Measurements from ENCODE around the gene PDIA6. TPM values are rescaled to one million over a fixed set of nuclear protein-coding genes. Genes with fewer than 3 reads are reported as not detected.
"Not testable (repeated sequence)": the region's sequence is repeated elsewhere in the genome, so short reads cannot be mapped to it uniquely, and the experiment has no call there.

The PDIA6 gene
- total RNA-seq, 4 donors from 2014 or later: 81.6 to 131 (median 107) TPM

- Histone ChIP-seq H3K27me3 (peaks cover 0 to 74% (median 0%) of the 10 kb centered on the region in 4 donors), H3K4me3 (no peak overlapping the region), H3K9me3 (no peaks in the 10 kb centered on the region), H3K4me1 (no peaks in the 10 kb centered on the region), H3K27ac (no peak overlapping the region), H3K36me3 (no peaks in the 10 kb centered on the region)
- WGBS, 2 donors: 74% methylated on average over 4 of the region's 4 CpGs; no CpG with 5 or more reads in 1 of the 2 donors
- TF ChIP-seq CTCF (IDR thresholded peaks at IDR 0.05) (no peak), POLR2A (IDR thresholded peaks at IDR 0.05) (no peak)
- intact Hi-C loops (cut with DNase I): no loop called here
- no peak for DNase-seq
These were observed 11.6 kb upstream of the PDIA6 start for GRCh38 chr2:10824191-10824590.

DNA sequence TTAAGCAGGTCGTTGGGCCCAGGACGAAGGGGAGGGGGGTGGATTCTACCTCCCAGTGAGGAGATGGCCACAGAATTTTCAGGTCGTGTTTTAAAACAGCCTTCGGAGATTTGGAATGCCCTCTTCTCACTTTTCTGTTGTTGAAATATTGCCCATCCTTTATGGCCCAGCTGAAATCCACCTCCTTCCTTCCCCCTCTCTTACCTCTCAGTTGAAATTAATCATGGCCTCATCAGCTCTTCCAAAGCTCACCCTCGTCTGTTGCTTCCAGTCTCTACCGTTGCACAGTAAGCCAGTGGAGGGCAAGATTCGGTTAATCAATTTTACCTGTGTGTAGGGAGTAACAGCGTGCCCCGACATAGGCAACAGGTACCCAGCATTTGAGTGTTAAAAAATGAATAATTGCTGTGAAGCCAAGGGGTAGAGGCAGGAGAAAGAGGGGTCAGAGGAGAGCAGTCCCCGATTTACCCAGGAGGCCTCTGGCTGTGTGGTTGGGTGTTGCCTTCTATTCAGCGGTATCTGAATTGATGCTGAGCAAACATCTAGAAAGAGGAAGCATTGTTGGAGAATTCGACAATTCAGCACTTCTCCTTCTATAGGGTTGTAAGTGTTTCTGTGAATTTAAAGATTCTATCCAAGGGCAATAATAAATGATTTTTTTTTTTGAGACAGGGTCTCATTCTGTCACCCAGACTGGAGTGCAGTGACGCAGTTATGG, 8.6 kb upstream of the PDIA6 start:
- no peaks in the 10 kb centered on the region for H3K4me1 ChIP-seq
- TF ChIP-seq POLR2A (IDR thresholded peaks at IDR 0.05) (no peak), CTCF (IDR thresholded peaks at IDR 0.05) (no peak)
- 58 to 65% methylated on average over 12 to 13 of the region's 13 CpGs for WGBS, 2 donors
- no peaks in the 10 kb centered on the region for H3K9me3 ChIP-seq
- no peak for DNase-seq
- no peaks in the 10 kb centered on the region for H3K36me3 ChIP-seq
- no peak overlapping the region for H3K4me3 ChIP-seq
- intact Hi-C loops (cut with DNase I): no loop called here
- peaks cover 0 to 56% (median 0%) of the 10 kb centered on the region in 4 donors for H3K27me3 ChIP-seq
- no peak overlapping the region for H3K27ac ChIP-seq

DNA sequence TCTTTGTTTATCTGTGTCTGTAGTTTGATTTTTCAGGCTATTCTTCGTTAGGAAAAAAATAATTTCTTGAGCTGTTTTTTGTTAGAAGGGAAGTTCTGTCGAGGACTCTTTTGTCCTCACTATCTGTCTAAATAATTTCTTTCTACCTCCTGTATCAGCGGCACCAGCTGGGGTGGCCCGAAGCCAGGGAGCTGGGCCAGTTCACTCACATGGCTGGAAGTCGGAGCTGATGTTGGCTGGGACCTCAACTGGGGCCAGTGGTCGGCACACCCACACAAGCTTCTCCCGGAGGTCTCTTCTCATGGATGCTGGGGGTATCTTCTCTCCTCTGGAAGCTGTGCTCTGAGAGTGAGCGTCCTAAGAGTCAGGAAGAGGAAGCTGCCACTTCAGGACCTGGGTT, 8.0 kb upstream of the PDIA6 start:
- Histone ChIP-seq H3K4me1 (no peaks in the 10 kb centered on the region), H3K9me3 (no peaks in the 10 kb centered on the region), H3K36me3 (no peaks in the 10 kb centered on the region), H3K27ac (no peak overlapping the region), H3K4me3 (no peak overlapping the region), H3K27me3 (peaks cover 0 to 50% (median 0%) of the 10 kb centered on the region in 4 donors)
- DNase-seq: no peak
- intact Hi-C loops (cut with DNase I): no loop called here
- no peak for TF ChIP-seq CTCF (IDR thresholded peaks at IDR 0.05)
- no peak for TF ChIP-seq POLR2A (IDR thresholded peaks at IDR 0.05)
- WGBS, 2 donors: 43 to 57% methylated on average over 2 to 5 of the region's 8 CpGs

- Histone ChIP-seq H3K27me3 (peaks cover 0 to 42% (median 0%) of the 10 kb centered on the region in 4 donors), H3K36me3 (no peaks in the 10 kb centered on the region), H3K9me3 (no peaks in the 10 kb centered on the region), H3K4me1 (no peaks in the 10 kb centered on the region), H3K27ac (no peak overlapping the region), H3K4me3 (no peak overlapping the region)
- intact Hi-C loops (cut with DNase I): no loop called here
- 75 to 89% methylated on average over 10 to 12 of the region's 12 CpGs for WGBS, 2 donors
- DNase-seq: no peak
- TF ChIP-seq CTCF (IDR thresholded peaks at IDR 0.05) (no peak), POLR2A (IDR thresholded peaks at IDR 0.05) (no peak)
These were observed 7.2 kb upstream of the PDIA6 start for GRCh38 chr2:10819714-10820314.

DNA sequence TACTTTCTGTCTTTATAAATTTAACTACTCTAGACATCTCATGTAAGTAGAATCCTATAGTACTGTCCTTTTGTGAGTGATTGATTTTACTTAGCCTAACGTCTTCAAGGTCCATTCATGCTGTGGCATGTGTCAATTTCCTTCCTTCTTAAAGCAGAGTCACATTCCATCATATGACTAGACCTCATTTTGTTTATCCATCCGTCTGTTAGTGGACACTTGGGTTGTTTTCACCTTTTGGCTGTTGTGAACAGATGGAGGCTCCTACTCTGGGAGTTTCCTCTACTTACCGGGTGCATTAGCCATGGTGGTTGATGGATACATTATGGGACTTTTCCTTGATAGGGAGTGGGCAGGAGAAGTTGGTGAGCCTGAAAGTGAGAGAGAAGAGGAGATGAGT, 6.4 kb upstream of the PDIA6 start:
- DNase-seq: no peak
- intact Hi-C loops (cut with DNase I): no loop called here
- 53 to 60% methylated on average over 3 of the region's 3 CpGs for WGBS, 2 donors
- Histone ChIP-seq H3K27ac (no peak overlapping the region), H3K36me3 (no peaks in the 10 kb centered on the region), H3K4me1 (no peaks in the 10 kb centered on the region), H3K9me3 (no peaks in the 10 kb centered on the region), H3K27me3 (peaks cover 0 to 36% (median 0%) of the 10 kb centered on the region in 4 donors), H3K4me3 (no peak overlapping the region)
- TF ChIP-seq POLR2A (IDR thresholded peaks at IDR 0.05) (no peak), CTCF (IDR thresholded peaks at IDR 0.05) (no peak)

GRCh38 chr2:10818305-10818704, 5.7 kb upstream of the PDIA6 start:
- intact Hi-C loops (cut with DNase I); DNase-seq: not testable (repeated sequence)
- 93 to 100% methylated on average over 3 of the region's 3 CpGs for WGBS, 2 donors

More at GRCh38 chr2:10818305-10818704, 5.7 kb upstream of the PDIA6 start:
- H3K9me3 ChIP-seq, H3K4me1 ChIP-seq, H3K36me3 ChIP-seq, H3K4me3 ChIP-seq, H3K27ac ChIP-seq: not testable (repeated sequence)
- H3K27me3 ChIP-seq: peaks cover 0 to 34% (median 0%) of the 10 kb centered on the region in 4 donors
